ENCODE results near the gene CAPZA1.

DNA sequence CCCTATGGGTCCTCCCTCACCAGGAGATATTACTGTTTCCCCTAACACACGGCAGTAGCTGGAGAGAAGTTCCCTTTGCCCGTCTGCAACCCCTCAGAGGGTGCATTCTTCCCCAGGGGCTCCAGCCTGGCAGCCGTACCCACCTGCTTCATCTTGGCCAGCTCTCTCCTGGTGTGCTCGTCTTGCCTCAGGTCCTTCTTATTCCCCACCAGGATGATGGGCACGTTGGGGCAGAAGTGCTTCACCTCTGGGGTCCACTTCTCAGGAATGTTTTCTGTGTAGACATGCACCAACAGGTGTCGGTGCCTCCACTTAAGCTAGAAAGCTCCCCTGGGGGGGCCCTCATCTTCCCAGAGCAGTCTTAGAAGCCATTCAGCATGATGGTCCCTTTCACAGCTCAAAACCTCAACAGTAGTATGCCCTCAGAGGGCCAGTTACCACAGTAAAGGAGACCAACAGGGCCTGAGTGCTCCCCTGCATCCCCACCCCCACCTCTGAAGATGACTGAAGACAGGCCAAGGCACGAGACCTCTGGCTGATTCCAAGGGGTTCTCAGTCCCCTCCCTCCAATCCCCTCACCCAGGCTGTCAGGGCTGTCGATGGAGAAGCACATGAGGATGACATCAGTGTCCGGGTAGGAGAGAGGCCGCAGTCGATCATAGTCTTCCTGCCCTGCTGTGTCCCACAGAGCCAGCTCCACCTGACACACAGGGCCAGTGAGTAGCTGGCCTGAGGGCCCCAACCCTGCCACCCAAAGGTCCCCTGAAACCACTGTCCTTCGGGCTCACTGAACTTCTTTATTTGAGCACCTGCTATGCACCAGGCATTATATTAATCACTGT, 83.0 kb downstream of the CAPZA1 start:
- no peak for TF ChIP-seq JUN (IDR thresholded peaks at IDR 0.05; ENCODE audit: borderline replicate concordance, insufficient read depth, insufficient read length, low read depth)
- TF ChIP-seq POLR2A (IDR thresholded peaks at IDR 0.05; ENCODE audit: low read depth, low read length): no peak
- no peak for TF ChIP-seq FOS (IDR thresholded peaks at IDR 0.05; ENCODE audit: borderline replicate concordance, insufficient read depth, low read length)
- TF ChIP-seq, protein P1, sequence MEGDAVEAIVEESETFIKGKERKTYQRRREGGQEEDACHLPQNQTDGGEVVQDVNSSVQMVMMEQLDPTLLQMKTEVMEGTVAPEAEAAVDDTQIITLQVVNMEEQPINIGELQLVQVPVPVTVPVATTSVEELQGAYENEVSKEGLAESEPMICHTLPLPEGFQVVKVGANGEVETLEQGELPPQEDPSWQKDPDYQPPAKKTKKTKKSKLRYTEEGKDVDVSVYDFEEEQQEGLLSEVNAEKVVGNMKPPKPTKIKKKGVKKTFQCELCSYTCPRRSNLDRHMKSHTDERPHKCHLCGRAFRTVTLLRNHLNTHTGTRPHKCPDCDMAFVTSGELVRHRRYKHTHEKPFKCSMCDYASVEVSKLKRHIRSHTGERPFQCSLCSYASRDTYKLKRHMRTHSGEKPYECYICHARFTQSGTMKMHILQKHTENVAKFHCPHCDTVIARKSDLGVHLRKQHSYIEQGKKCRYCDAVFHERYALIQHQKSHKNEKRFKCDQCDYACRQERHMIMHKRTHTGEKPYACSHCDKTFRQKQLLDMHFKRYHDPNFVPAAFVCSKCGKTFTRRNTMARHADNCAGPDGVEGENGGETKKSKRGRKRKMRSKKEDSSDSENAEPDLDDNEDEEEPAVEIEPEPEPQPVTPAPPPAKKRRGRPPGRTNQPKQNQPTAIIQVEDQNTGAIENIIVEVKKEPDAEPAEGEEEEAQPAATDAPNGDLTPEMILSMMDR (IDR thresholded peaks at IDR 0.05; ENCODE audit: extremely low read depth in 1 of 2, insufficient read depth in 1 of 2, low read depth in 1 of 2, low read length in 2 of 2): no peak
- TF ChIP-seq, protein P2, sequence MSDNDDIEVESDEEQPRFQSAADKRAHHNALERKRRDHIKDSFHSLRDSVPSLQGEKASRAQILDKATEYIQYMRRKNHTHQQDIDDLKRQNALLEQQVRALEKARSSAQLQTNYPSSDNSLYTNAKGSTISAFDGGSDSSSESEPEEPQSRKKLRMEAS (IDR thresholded peaks at IDR 0.05; ENCODE audit: insufficient read depth, insufficient read length): no peak
- no peak for TF ChIP-seq EZH2 (IDR thresholded peaks at IDR 0.05; ENCODE audit: borderline replicate concordance, low read depth, low read length, severe bottlenecking)
- no peak for TF ChIP-seq POLR2AphosphoS5 (IDR thresholded peaks at IDR 0.05; ENCODE audit: insufficient read depth, low read depth, low read length)
- no peak for TF ChIP-seq MYC (IDR thresholded peaks at IDR 0.05; ENCODE audit: low read depth, low read length)
- TF ChIP-seq GATA2 (IDR thresholded peaks at IDR 0.05; ENCODE audit: insufficient read depth, insufficient read length, low read depth, low read length): no peak

All from endothelial cell of umbilical vein (primary cell).